ENCODE measurements around the gene VEGFB.

VEGFB gene

GRCh38 chr11:64284048-64284961, 49.9 kb downstream of the VEGFB start, which contains the start of gene BAD:
TSS of gene BAD (minus strand) at chr11:64284665. CDS start at chr11:64284368, 297 bp downstream.
- DNase-seq (ENCODE audit: low spot score): peak; percentile 97

DNA sequence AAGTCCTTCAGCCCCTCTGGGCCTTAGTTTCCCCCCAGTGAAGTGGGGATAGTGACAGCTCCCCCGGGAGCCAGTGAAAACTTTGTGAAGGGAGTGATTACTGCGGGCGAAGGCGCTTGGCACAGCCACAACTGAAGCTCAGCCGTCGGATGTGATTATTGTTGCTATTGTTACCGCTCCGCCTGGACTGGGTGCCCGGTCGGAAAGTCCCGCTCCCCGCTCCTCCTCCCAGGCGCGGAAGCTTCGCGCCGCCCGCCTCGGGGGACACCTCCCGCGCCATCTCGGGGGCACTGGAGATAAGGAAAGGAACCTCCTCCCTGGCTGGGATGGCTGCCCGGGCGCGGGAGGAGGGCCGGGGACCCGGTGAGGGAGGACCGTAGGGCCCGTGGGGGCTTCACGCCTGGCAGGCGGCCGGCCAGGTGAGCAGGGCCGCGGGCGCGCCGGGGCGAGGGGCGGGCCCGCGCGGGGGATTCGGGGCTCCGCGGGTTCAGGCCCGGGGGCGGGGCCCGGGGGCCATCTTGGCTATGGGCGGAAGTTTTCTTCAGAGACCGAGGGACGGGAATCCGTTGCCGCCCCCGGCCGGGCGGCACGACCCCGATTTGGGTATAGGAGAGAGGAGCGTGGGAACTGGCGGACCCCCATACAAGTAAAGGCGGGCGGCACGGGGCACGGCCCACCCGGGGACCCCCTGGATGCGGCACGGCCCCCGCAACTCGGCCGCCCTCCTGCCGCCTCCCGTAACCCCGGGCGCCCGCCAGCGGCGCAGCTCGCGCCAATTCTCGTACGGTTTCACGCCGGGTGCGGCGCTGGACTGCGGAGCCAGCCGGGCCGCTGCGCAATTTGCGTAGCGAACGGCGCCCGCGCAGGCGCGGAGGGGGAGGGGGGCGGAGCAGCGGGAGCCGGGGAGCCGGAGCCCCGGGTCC, 50.8 kb downstream of the VEGFB start, which contains the start of gene GPR137:
Gene GPR137 (plus strand): TSS at position 887 of the 923 bp plus-strand sequence. CDS start 677 bp downstream, outside the sequence.
- DNase-seq (ENCODE audit: low spot score): peak; percentile 85

DNA sequence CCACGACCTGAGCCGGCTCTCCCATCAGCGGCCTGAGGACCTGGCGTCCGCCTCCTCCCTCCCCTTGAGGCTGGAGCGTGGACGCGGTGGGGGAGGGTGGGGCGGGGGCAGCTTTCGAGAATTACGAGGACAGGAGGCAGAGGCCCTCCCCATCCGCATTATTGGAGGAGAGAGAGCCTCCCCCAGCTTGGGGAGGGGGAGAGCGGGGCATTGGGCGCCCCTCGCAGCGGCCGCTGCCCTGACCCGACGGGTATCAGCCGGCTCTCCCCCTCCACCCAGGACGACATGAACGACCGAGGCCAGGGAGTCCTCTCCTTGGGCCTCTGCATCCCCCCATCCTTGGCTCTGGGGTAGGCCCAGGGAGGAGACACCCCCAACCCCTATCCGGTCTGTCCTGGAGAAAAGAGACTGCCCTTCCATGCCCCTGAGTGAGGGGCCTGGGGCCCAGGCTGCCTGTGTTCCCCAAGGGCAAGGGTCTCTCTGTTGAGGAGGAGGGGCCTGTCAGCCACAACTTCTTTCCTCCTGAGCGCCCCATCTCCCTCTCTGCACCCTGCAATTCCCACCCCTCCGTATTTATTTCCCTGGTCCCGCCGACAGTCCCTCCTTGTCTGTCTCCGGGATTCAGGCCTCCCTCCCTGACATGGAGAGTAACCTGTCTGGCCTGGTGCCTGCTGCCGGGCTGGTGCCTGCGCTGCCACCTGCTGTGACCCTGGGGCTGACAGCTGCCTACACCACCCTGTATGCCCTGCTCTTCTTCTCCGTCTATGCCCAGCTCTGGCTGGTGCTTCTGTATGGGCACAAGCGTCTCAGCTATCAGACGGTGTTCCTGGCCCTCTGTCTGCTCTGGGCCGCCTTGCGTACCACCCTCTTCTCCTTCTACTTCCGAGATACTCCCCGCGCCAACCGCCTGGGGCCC, 51.8 kb downstream of the VEGFB start:
- DNase-seq (ENCODE audit: low spot score): no peak

GRCh38 chr11:64286801-64287159, 52.4 kb downstream of the VEGFB start:
- no peak for DNase-seq (ENCODE audit: low spot score)

DNA sequence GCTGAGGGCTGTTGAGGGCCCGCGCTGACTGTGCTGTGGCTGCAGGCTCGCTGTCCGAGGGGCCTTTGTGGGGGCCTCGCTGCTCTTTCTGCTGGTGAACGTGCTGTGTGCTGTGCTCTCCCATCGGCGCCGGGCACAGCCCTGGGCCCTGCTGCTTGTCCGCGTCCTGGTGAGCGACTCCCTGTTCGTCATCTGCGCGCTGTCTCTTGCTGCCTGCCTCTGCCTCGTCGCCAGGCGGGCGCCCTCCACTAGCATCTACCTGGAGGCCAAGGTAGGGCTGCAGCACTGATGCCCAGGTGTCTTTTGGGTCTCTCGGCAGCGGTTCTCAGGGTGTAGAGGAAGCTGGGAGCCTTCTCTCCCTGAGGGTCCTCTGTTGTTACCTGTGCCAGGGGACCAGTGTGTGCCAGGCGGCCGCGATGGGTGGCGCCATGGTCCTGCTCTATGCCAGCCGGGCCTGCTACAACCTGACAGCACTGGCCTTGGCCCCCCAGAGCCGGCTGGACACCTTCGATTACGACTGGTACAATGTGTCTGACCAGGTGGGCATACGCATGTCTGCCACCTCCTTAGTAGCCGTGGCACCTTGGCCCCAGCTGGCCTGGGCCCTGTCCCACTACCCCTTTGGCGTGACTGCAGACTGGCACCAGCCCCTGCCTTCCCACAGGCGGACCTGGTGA, 53.4 kb downstream of the VEGFB start:
- DNase-seq (ENCODE audit: low spot score): no peak

- no peak for DNase-seq (ENCODE audit: low spot score)
These were observed 54.0 kb downstream of the VEGFB start for GRCh38 chr11:64288353-64288750.
